D721Med (cell line): ENCODE measurements around the gene NFU1.

Experiments
- DNase-seq: peaks from one replicate; pipeline ENCODE4 v3.0.0; 2011; ENCODE audit warnings: low spot score; ENCODE audit not compliant: insufficient read length
- FAIRE-seq: peaks from 2 replicates; lab custom pipeline; 2011; peaks lifted over from hg19 to GRCh38; lab: Jason Lieb, UNC
- CTCF ChIP-seq: IDR thresholded peaks from 2 replicates; pipeline ENCODE4 v1.5.1; 2012; ENCODE audit warnings: mild to moderate bottlenecking, control low read depth; ENCODE audit not compliant: insufficient read depth; ENCODE audit errors: missing control alignments

The NFU1 gene

GRCh38 chr2:69462780-69463179, 25.5 kb upstream of the NFU1 start:
- TF ChIP-seq CTCF, result no peak
- no peak for FAIRE-seq
- no peak for DNase-seq

- no peak for TF ChIP-seq CTCF
- FAIRE-seq (no peak), DNase-seq (no peak)
Measured at GRCh38 chr2:69461404-69461803, 24.2 kb upstream of the NFU1 start.

GRCh38 chr2:69459936-69460335, 22.7 kb upstream of the NFU1 start:
- TF ChIP-seq CTCF, result no peak
- DNase-seq (no peak), FAIRE-seq (no peak)

- DNase-seq (no peak), FAIRE-seq (no peak)
- TF ChIP-seq CTCF, result no peak
Measured at GRCh38 chr2:69456950-69457445, 19.8 kb upstream of the NFU1 start.

- no peak for DNase-seq
- FAIRE-seq, result no peak
- TF ChIP-seq CTCF, result no peak
Measured at GRCh38 chr2:69456154-69456553, 18.9 kb upstream of the NFU1 start.

- FAIRE-seq, result no peak
- no peak for DNase-seq
Measured at GRCh38 chr2:69454976-69455375, 17.7 kb upstream of the NFU1 start.

More at GRCh38 chr2:69454976-69455375, 17.7 kb upstream of the NFU1 start:
- TF ChIP-seq CTCF, result no peak
